T-helper 17 cell (primary cell): Measurements from ENCODE around the gene TMPRSS3. TPM values are rescaled to one million over a fixed set of nuclear protein-coding genes. Genes with fewer than 3 reads are reported as not detected.

Source experiments
- ATAC-seq: fragments of 150-1000 bp; cut with Tn5 transposase; 2 replicates; pipeline ENCODE4 v1.10.0; 2021; ENCODE audit warnings: mild to moderate bottlenecking, moderate library complexity
- DNase-seq, 3 donors: peaks; one replicate each; pipeline versions ENCODE4 v3.0.0 to v3.0.0-alpha.2; 2020 to 2021
- H3K9me3 ChIP-seq: one replicate; pipeline ENCODE4 v1.7.0; 2013; ENCODE audit warnings: low read length, mild to moderate bottlenecking; ENCODE audit not compliant: control insufficient read depth, poor library complexity, severe bottlenecking
- H3K27ac Mint-ChIP-seq: one replicate; pipeline ENCODE4 v1.8.0; 2022; ENCODE audit warnings: mild to moderate bottlenecking, moderate library complexity, mixed read lengths
- H3K27me3 Mint-ChIP-seq: one replicate; pipeline ENCODE4 v1.8.0; 2022; ENCODE audit warnings: mixed read lengths
- H3K36me3 Mint-ChIP-seq: one replicate; pipeline ENCODE4 v1.8.0; 2022; ENCODE audit warnings: low read depth, mixed read lengths
- H3K4me1 Mint-ChIP-seq: one replicate; pipeline ENCODE4 v1.8.0; 2022; ENCODE audit warnings: mild to moderate bottlenecking, mixed read lengths
- H3K4me3 Mint-ChIP-seq: one replicate; pipeline ENCODE4 v1.8.0; 2022; ENCODE audit warnings: mild to moderate bottlenecking, moderate library complexity, mixed read lengths
- total RNA-seq, 4 donors: library from RNA in 2 of 4; stranded (reverse) in 2 of 4; gene quantifications; one replicate each; pipeline ENCODE4 v1.2.3 and lab custom pipeline; 2022 to 2026

TMPRSS3 gene
- total RNA-seq, 2 donors from 2014 or later, result 2.8 to 4.5 TPM

DNA sequence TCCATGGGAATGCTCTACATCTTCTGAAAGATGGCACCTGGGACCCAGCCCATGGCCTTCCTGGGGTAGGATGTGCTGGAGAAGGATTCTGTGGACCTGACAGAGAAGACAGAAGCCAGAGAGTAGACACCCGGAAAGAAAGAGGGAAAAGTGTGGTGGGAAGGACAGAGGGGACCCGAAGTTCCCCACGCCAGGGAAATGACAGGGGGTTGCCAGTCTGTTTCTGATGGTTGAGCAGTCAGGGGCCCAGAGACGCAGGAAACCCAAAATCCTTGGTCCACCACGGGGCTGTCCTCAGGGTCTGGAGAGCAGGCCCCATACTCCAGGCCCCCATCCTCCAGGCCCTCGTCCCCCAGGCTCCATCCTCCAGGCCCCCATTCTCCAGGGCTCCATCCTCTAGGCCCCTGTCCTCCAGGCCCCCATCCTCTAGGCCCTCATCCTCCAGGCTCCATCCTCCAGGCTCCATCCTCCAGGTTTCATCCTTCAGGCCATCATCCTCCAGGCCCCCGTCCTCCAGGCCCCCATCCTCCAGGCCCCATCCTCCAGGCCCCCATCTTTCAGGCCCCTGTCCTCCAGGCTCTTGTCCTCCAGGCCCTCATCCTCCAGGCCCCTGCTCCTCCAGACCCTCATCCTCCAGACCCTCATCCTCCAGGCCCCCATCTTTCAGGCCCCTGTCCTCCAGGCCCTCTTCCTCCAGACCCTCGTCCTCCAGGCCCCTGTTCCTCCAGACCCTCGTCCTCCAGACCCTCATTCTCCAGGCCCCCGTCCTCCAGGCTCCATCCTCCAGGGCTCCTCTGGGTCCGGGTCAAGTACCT, 44.0 kb downstream of the TMPRSS3 start:
- no peak overlapping the region for H3K27ac Mint-ChIP-seq
- no peak for ATAC-seq
- H3K4me3 Mint-ChIP-seq, result no peak overlapping the region
- no peak for DNase-seq
- no peaks in the 10 kb centered on the region for H3K27me3 Mint-ChIP-seq
- no peaks in the 10 kb centered on the region for H3K36me3 Mint-ChIP-seq
- H3K9me3 ChIP-seq, result no peaks in the 10 kb centered on the region
- H3K4me1 Mint-ChIP-seq, result no peaks in the 10 kb centered on the region

DNA sequence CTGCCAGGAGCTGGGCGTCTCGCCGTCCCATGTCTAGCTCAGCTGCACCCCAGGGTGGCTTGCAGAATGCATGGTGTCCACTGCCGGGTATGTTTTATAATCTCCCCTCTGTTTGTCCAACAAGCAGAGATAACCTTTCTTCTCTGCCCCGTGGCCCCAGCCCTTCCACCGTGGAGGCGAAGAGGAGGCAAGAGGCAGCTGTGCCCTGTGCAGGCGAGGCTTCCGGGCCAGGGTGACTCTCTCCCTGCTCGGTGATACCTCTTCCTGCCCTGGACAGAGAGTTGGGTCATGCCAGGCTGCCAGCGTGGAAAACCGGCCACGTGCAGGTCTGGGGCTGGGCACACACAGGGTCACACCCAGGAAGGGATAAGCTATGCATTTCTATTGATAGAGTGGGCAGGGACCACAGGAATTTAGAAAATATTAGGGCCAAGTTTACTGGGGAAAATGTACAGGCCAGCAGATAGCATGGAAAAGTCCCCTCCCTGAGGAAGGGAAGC, 44.9 kb downstream of the TMPRSS3 start, which contains the start of gene TFF2:
Gene TFF2, minus strand, starts transcription at position 68 of the 500 bp plus-strand sequence. Its CDS starts 37 bp downstream, at position 31.
- Mint-ChIP-seq H3K36me3 (no peaks in the 10 kb centered on the region), H3K27ac (no peak within 1 kb of the TSS), H3K4me3 (no peak within 1 kb of the TSS), H3K4me1 (no peaks in the 10 kb centered on the region), H3K27me3 (no peaks in the 10 kb centered on the region)
- no peaks in the 10 kb centered on the region for H3K9me3 ChIP-seq
- ATAC-seq (no peak), DNase-seq (no peak)

DNA sequence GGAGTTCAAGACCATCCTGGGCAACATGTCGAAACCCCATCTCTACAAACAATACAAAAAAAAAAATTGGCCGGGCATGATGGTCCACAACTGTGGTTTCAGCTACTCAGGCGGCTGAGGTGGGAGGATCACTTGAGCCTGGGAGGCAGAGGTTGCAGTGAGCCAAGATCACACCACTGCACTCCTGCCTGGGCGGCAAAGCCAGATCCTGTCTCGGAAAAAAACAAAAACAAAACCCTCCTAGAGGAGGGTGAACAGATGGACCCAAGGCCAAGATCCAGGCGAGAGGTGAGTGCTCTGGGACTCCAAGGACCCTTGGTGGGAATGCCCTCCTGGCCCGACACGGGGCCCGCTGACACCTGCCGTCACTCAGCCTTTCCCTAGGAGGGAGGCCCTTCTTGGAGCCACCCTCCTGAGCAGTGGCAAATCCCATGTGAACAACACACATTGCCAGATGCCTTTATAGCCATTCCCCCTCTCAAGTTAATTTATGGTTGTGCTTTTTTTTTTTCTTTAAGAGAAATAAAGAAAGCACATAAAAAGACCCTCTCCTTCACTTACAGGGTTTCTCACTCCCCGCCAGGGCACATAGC, 45.4 kb downstream of the TMPRSS3 start:
- no peak for ATAC-seq
- Mint-ChIP-seq H3K27ac (no peak overlapping the region), H3K36me3 (no peaks in the 10 kb centered on the region), H3K4me3 (no peak overlapping the region), H3K4me1 (no peaks in the 10 kb centered on the region), H3K27me3 (no peaks in the 10 kb centered on the region)
- no peak for DNase-seq
- no peaks in the 10 kb centered on the region for H3K9me3 ChIP-seq

DNA sequence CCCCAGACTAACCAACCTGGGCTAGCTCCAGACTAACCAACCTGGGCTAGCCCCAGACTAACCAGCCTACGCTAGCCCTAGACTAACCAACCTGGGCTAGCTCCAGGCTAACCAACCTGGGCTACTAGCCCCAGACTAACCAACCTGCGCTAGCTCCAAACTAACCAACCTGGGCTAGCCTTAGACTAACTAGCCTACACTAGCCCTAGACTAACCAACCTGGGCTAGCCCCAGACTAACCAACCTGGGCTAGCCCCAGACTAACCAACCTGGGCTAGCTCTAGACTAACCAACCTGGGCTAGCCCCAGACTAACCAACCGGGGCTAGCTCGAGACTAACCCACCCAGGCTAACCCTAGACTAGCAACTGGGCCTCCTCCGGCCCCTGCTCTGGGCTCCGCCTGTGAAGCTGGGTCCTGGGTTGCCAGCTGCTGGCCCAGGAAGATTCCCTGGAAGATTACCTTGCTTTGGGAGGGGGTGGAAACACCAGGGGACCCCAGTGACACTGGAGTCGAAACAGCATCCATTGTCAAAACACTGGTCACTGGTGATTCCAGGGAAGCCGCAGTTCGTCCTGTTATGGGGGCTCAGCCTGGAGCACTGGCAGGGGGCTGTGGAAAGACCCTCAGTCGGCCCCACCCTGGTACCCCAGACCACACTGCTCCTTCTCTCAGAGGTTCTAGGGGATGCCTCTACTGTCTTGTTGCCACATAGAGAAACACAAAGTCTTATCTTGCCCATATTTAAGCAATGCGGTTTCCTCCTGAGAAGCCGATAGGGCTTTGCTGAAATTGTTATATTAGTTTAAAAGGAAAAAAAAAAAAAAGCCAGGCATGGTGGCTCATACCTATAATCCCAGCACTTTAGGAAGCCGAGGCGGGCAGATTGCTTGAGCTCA, 46.2 kb downstream of the TMPRSS3 start:
- Mint-ChIP-seq H3K27me3 (no peaks in the 10 kb centered on the region), H3K4me1 (no peaks in the 10 kb centered on the region), H3K36me3 (no peaks in the 10 kb centered on the region), H3K4me3 (no peak overlapping the region), H3K27ac (no peak overlapping the region)
- no peaks in the 10 kb centered on the region for H3K9me3 ChIP-seq
- ATAC-seq (no peak), DNase-seq (no peak)

DNA sequence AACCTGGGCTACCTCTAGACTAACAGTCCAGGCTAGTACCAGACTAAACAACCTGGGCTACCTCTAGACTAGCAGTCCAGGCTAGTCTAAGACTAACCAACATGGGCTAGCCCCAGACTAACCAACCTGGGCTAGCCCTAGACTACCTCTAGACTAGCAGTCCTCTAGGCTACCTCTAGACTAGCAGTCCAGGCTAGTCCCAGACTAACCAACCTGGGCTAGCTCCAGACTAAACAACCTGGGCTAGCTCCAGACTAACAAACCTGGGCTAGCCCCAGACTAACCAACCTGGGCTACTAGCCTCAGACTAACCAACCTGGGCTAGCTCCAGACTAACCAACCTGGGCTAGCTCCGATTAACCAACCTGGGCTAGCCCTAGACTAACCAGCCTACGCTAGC, 47.1 kb downstream of the TMPRSS3 start:
- Mint-ChIP-seq H3K27ac (no peak overlapping the region), H3K4me1 (no peaks in the 10 kb centered on the region), H3K36me3 (no peaks in the 10 kb centered on the region), H3K4me3 (no peak overlapping the region), H3K27me3 (no peaks in the 10 kb centered on the region)
- ATAC-seq, result no peak
- no peak for DNase-seq
- H3K9me3 ChIP-seq, result no peaks in the 10 kb centered on the region

DNA sequence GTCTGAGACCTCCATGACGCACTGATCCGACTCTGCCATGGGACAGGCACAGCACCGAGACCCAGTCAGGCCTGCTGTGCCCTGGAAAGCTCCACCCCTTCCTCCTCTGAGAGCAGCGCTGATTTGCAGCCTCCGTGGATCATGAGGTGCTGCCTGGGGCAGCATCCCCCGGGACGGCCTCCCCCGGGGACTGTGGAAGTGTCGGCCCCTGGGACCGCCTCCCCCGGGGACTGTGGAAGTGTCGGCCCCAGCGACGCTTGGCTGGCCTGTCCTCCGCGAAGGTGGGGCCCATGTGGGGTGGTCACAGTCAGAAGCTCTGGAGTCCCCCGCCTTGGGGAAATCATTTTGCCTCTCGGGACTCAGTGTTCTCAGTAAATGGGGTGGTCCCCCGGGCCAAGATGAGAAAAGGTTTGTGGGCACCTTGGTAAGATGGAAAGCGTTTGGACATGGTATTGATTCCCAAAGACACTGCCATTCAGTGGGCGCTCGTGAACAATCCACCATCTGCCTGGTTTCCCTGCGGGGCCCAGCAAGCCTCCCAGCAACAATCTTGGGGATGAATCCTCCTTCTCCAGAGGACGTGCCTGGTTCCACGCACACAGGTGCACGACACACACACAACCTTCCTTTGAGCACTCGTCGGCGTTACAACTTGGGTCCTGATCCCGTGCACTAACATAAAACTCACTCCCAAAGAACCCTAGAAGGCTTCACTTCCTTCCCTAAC, 48.1 kb downstream of the TMPRSS3 start:
- no peaks in the 10 kb centered on the region for H3K9me3 ChIP-seq
- DNase-seq, result no peak
- ATAC-seq, result no peak
- Mint-ChIP-seq H3K36me3 (no peaks in the 10 kb centered on the region), H3K27ac (no peak overlapping the region), H3K27me3 (no peaks in the 10 kb centered on the region), H3K4me3 (no peak overlapping the region), H3K4me1 (no peaks in the 10 kb centered on the region)

DNA sequence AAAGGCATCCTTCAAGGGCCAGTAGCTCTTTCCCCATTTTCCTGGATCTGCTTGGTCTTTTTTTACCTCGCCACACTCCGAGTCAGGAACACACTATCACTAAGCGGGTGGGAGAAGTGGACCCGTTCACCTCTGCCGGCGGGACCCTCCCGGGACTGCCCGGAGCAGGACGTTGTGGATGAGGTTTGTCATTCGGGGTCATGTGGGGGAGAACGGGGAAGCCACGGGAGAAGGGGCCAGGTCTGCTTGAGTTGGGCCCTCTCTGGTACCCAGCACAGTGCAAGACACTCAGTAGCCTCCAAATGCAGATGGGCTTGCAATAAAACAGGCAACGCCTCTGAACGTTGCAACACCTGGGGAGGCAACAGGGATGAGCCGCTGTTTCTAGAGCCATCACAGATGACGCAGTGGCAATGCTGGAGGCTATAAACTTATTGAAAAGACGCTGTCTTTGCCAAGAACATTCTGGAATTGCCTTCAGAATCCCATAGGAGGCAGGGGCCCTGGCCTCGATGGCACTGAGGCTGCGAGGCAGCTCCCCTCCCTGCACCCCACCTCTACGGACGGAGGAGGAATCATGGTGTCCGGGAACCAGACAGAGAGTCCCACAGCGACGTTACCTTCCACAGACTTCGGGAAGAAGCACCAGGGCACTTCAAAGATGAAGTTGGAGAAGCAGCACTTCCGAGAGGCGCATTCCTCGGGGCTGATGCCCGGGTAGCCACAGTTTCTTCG, 48.8 kb downstream of the TMPRSS3 start:
- no peaks in the 10 kb centered on the region for H3K36me3 Mint-ChIP-seq
- no peaks in the 10 kb centered on the region for H3K9me3 ChIP-seq
- H3K4me1 Mint-ChIP-seq, result no peaks in the 10 kb centered on the region
- H3K4me3 Mint-ChIP-seq, result no peak overlapping the region
- no peak for DNase-seq
- no peak for ATAC-seq
- no peaks in the 10 kb centered on the region for H3K27me3 Mint-ChIP-seq
- H3K27ac Mint-ChIP-seq, result no peak overlapping the region

DNA sequence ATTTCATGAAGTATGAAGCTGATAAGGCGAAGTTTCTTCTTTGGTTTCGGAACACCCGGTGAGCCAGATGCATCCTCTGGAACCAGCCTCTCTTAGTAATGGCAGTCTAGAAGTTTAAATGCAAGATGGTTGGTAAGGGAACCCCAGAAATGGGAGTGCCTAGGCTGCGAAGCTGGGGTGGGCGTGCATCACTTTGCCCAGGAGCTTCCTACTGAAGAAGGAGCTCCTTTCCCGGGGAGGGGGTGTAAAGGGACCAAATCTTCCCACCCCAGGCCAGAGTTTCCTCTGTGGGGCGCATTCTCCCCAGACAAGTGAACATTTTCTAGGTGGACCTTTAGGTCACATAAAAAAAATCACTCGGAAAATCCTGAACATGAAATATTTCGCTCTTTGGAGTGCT, 49.4 kb downstream of the TMPRSS3 start:
- no peak overlapping the region for H3K4me3 Mint-ChIP-seq
- no peak for DNase-seq
- H3K9me3 ChIP-seq, result no peaks in the 10 kb centered on the region
- no peaks in the 10 kb centered on the region for H3K27me3 Mint-ChIP-seq
- no peaks in the 10 kb centered on the region for H3K36me3 Mint-ChIP-seq
- H3K4me1 Mint-ChIP-seq, result no peaks in the 10 kb centered on the region
- ATAC-seq, result no peak
- H3K27ac Mint-ChIP-seq, result no peak overlapping the region

DNA sequence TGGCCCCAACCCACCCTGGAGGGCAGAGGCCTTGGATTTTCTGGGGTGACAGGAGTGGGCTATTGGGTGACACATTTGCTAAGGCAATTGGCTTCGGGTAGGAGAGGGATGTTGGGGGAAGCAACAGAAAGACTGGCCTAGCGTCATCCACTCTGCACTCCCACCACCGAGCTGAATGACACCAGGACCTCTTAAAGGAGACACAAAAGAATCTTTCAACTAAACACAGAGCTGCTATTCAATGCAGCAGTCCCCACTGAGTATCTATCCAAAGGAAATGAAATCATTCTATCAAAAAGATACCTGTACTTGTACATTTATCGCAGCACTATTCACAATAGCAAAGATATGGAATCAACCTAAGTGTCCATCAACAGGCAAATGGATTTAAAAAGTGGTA, 51.2 kb downstream of the TMPRSS3 start:
- Mint-ChIP-seq H3K27ac (no peak overlapping the region), H3K27me3 (no peaks in the 10 kb centered on the region), H3K4me3 (no peak overlapping the region), H3K4me1 (no peaks in the 10 kb centered on the region), H3K36me3 (no peaks in the 10 kb centered on the region)
- H3K9me3 ChIP-seq, result no peaks in the 10 kb centered on the region
- ATAC-seq (no peak), DNase-seq (no peak)

DNA sequence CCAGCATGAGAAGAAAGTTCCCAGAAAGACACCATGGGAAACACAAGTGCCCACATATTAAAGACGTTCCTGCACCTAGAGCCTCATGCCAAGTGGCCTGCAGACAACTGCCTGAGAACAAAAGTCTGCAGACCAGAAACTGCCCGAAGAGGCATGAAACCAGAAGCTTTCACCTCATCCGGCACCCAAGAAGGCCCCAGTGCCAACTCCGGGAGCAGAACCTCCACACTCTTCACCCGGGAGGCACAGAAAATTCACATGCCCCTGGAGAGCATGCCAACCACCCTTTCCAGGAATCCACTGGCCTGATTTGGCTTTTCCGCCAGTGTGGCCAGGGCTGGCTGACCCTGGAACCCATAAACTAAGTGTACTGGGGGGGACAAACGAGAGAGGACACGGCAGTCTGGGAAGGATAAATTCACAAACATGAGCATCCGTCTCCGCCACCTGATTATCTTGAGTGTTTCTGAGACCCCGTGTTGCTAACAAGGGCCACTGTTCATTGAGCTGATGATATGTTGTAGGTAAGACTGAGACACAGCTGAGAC, 51.8 kb downstream of the TMPRSS3 start:
- H3K4me3 Mint-ChIP-seq, result no peak overlapping the region
- no peaks in the 10 kb centered on the region for H3K27me3 Mint-ChIP-seq
- no peak for ATAC-seq
- no peaks in the 10 kb centered on the region for H3K4me1 Mint-ChIP-seq
- no peak for DNase-seq
- H3K36me3 Mint-ChIP-seq, result no peaks in the 10 kb centered on the region
- no peak overlapping the region for H3K27ac Mint-ChIP-seq
- no peaks in the 10 kb centered on the region for H3K9me3 ChIP-seq

DNA sequence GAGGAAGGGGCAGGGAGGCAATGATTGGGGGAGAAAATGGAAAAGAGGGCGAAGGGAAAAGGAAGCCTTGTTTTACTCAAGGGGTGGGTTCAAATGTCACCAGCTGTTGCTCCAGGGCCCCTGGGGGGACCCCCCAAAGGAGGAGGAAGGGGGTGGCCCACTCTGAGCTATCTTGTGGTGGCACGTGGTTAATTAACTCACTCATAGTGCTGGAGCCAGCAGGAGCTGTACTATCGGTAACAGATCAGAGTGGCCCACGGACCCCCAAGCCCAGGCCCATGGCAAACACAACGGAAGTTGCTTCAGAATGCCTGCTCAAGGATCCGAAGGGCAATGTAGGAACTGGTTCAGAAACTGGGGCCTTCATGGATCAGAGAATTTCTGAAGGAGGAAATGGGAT, 52.3 kb downstream of the TMPRSS3 start:
- no peak for ATAC-seq
- H3K9me3 ChIP-seq, result no peaks in the 10 kb centered on the region
- H3K27me3 Mint-ChIP-seq, result no peaks in the 10 kb centered on the region
- H3K4me1 Mint-ChIP-seq, result no peaks in the 10 kb centered on the region
- no peak for DNase-seq
- H3K36me3 Mint-ChIP-seq, result no peaks in the 10 kb centered on the region
- no peak overlapping the region for H3K27ac Mint-ChIP-seq
- H3K4me3 Mint-ChIP-seq, result no peak overlapping the region

DNA sequence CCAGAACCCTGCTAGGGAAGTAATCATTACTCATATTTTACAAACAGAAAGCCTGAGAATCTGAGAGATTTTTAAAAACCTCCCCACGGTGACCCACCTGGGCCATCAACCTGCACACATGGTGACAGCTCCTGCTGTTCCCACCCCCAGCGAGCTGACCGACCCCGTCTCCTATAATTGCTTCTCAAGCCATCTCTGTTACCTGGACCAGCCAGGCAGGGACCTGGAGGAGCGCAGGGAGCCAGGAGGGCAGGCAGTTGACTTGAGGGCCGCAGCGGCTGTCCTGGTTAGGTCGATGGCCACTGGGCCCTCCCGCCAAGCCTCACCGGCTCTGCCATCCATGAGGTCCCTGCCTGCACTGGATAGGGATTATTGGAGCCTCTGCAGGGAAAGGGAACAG, 52.8 kb downstream of the TMPRSS3 start:
- H3K4me1 Mint-ChIP-seq, result peaks cover 1% of the 10 kb centered on the region
- no peaks in the 10 kb centered on the region for H3K27me3 Mint-ChIP-seq
- no peaks in the 10 kb centered on the region for H3K9me3 ChIP-seq
- no peak overlapping the region for H3K27ac Mint-ChIP-seq
- no peak overlapping the region for H3K4me3 Mint-ChIP-seq
- DNase-seq (no peak), ATAC-seq (no peak)
- H3K36me3 Mint-ChIP-seq, result no peaks in the 10 kb centered on the region
